HepG2 (cell line): ENCODE results near the gene DNAH8. TPM values are rescaled to one million over a fixed set of nuclear protein-coding genes. Genes with fewer than 3 reads are reported as not detected.
A peak's percentile ranks its signal among the peaks of the same experiment; 100 is the strongest.

ENCODE experiments used
- AGO1 ChIP-seq: fragments of 200-400 bp; formaldehyde crosslinking; IDR thresholded peaks from 2 replicates; pipeline ENCODE4 v1.6.1; 2017; ENCODE audit warnings: mild to moderate bottlenecking, low read depth, low read length, moderate library complexity; ENCODE audit not compliant: poor library complexity, severe bottlenecking
- BORCS8-MEF2B ChIP-seq: sonication (generic); formaldehyde crosslinking; IDR thresholded peaks from 2 replicates; pipeline ENCODE4 v1.8.0; 2022; ENCODE audit warnings: mild to moderate bottlenecking, missing genetic modification reagents
- BRCA1 ChIP-seq: sonication (generic); formaldehyde crosslinking; IDR thresholded peaks from 2 replicates; pipeline ENCODE4 v1.4.0; 2020; ENCODE audit warnings: missing genetic modification reagents
- CSRNP1 ChIP-seq: sonication (generic); formaldehyde crosslinking; IDR thresholded peaks from 2 replicates; pipeline ENCODE4 v1.8.1; 2023; ENCODE audit warnings: mild to moderate bottlenecking, missing genetic modification reagents
- CTCF ChIP-seq: sonication (generic); formaldehyde crosslinking; IDR thresholded peaks from 2 replicates; pipeline ENCODE4 v1.5.0; 2020; ENCODE audit warnings: mild to moderate bottlenecking, missing genetic modification reagents, moderate library complexity
- FOXJ3 ChIP-seq: sonication (generic); formaldehyde crosslinking; IDR thresholded peaks from 2 replicates; pipeline ENCODE4 v1.4.0; 2020; ENCODE audit warnings: missing genetic modification reagents, mild to moderate bottlenecking, borderline replicate concordance
- HNF4G ChIP-seq, 2 experiments: sonication (generic) in 1 of 2; formaldehyde crosslinking in 1 of 2; IDR thresholded peaks; 2 replicates each; pipeline versions ENCODE4 v1.4.0 to v1.6.1; 2011 to 2020; ENCODE audit warnings: borderline replicate concordance in 2 of 2, low read depth in 2 of 2, mild to moderate bottlenecking in 2 of 2, low read length in 1 of 2, missing genetic modification reagents in 1 of 2, moderate library complexity in 1 of 2
- HOXD1 ChIP-seq: sonication (generic); formaldehyde crosslinking; IDR thresholded peaks from 2 replicates; pipeline ENCODE4 v1.5.0; 2020; ENCODE audit warnings: missing genetic modification reagents
- NR2F1 ChIP-seq, 2 experiments: fragments of 450-650 bp in 1 of 2; formaldehyde crosslinking in 1 of 2; IDR thresholded peaks; 2 replicates each; pipeline versions ENCODE4 v1.5.0 to v1.6.1; 2016 to 2020; ENCODE audit warnings: mild to moderate bottlenecking in 1 of 2, missing compliant biosample characterization in 1 of 2, missing genetic modification reagents in 1 of 2, moderate library complexity in 1 of 2
- RORA ChIP-seq: sonication (generic); formaldehyde crosslinking; IDR thresholded peaks from 2 replicates; pipeline ENCODE4 v1.5.0; 2020; ENCODE audit warnings: mild to moderate bottlenecking, missing genetic modification reagents, moderate library complexity
- SIX4 ChIP-seq: sonication (generic); formaldehyde crosslinking; IDR thresholded peaks from 2 replicates; pipeline ENCODE4 v1.4.0; 2020; ENCODE audit warnings: missing genetic modification reagents
- TBL1XR1 ChIP-seq: fragments of 150-350 bp; IDR thresholded peaks from 2 replicates; pipeline ENCODE4 v1.6.1; 2014; ENCODE audit warnings: borderline replicate concordance, low read length; ENCODE audit not compliant: partially characterized antibody
- ZFP90 ChIP-seq: sonication (generic); formaldehyde crosslinking; IDR thresholded peaks from 2 replicates; pipeline ENCODE4 v1.8.0; 2022; ENCODE audit warnings: missing genetic modification reagents, mild to moderate bottlenecking, inconsistent platforms, borderline replicate concordance
- ZKSCAN8 ChIP-seq: IDR thresholded peaks from 2 replicates; pipeline ENCODE4 v1.6.1; 2016; ENCODE audit warnings: borderline replicate concordance, missing genetic modification reagents, missing compliant biosample characterization
- ZNF121 ChIP-seq: sonication (generic); formaldehyde crosslinking; IDR thresholded peaks from 2 replicates; pipeline ENCODE4 v1.5.0; 2020; ENCODE audit warnings: mild to moderate bottlenecking, missing genetic modification reagents
- ZNF143 ChIP-seq: sonication (generic); formaldehyde crosslinking; IDR thresholded peaks from 2 replicates; pipeline ENCODE4 v1.4.0; 2020; ENCODE audit warnings: missing genetic modification reagents
- ZNF274 ChIP-seq: sonication (generic); formaldehyde crosslinking; IDR thresholded peaks from 2 replicates; pipeline ENCODE4 v1.5.1; 2020; ENCODE audit warnings: mild to moderate bottlenecking, missing genetic modification reagents
- ZNF281 ChIP-seq: sonication (generic); formaldehyde crosslinking; IDR thresholded peaks from 2 replicates; pipeline ENCODE4 v1.4.0; 2020; ENCODE audit warnings: missing genetic modification reagents, borderline replicate concordance
- ZNF333 ChIP-seq: sonication (generic); formaldehyde crosslinking; IDR thresholded peaks from 2 replicates; pipeline ENCODE4 v1.4.0; 2020; ENCODE audit warnings: mild to moderate bottlenecking, missing genetic modification reagents, borderline replicate concordance
- ZNF432 ChIP-seq: sonication (generic); formaldehyde crosslinking; IDR thresholded peaks from 2 replicates; pipeline ENCODE4 v1.5.0; 2020; ENCODE audit warnings: missing genetic modification reagents, mild to moderate bottlenecking, borderline replicate concordance
- ZNF451 ChIP-seq: sonication (generic); formaldehyde crosslinking; IDR thresholded peaks from 2 replicates; pipeline ENCODE4 v1.5.0; 2020; ENCODE audit warnings: mild to moderate bottlenecking, missing genetic modification reagents
- ZNF546 ChIP-seq: sonication (generic); formaldehyde crosslinking; conservative IDR thresholded peaks from 2 replicates; pipeline ENCODE4 v1.8.1; 2023; ENCODE audit warnings: mild to moderate bottlenecking, missing genetic modification reagents
- polyA plus RNA-seq, 8 experiments: library from polyadenylated mRNA; depleted of rRNA in 3 of 8; stranded (reverse) in 7 of 8; unstranded in 1 of 8; fragments of >200 nt; fragmentation: Illumina TruSeq in 4 of 8; extraction: Trizol in 4 of 8; gene quantifications; 2 replicates each; pipeline versions ENCODE4 v1.2.1 to v1.2.3, GENCODE V29; 2011 to 2016; ENCODE audit warnings: low read depth in 4 of 8, missing spikeins in 1 of 8, mixed read lengths in 1 of 8; ENCODE audit not compliant: insufficient read depth in 1 of 8
- total RNA-seq, 5 experiments: library from RNA; depleted of rRNA; stranded (reverse); fragments of >200 nt; fragmentation: Illumina TruSeq; extraction: Trizol; gene quantifications; 2 replicates each; pipeline ENCODE4 v1.2.3, GENCODE V29; 2016; ENCODE audit warnings: low read depth in 1 of 5

Gene DNAH8
- total and polyA plus RNA-seq, 2 of the 13 experiments (the other 11 are each of a cell fraction or from before 2014, with no cell fraction given), result not detected

- TF ChIP-seq RORA (CRISPR knock-in tag) (no peak), AGO1 (no peak), HNF4G (IDR thresholded peaks at IDR 0.05; ENCODE audit: borderline replicate concordance, low read depth, low read length) (0 out of 2 replicates have a peak, but pooled peaks have one; percentile 7), HNF4G (CRISPR knock-in tag; IDR thresholded peaks at IDR 0.05; ENCODE audit: borderline replicate concordance, low read depth) (no peak), HOXD1 (CRISPR knock-in tag) (0 out of 2 replicates have a peak, but pooled peaks have one; percentile 18), ZNF281 (CRISPR knock-in tag) (peak; percentile 10; the same call in 1 of the 2 replicates), BRCA1 (CRISPR knock-in tag) (no peak), TBL1XR1 (peak; percentile 56), BORCS8-MEF2B (CRISPR knock-in tag) (peak; percentile 69), ZNF121 (CRISPR knock-in tag) (no peak), ZKSCAN8 (no peak), CTCF (peak; percentile 26; the same call in 1 of the 2 replicates), ZNF546 (CRISPR knock-in tag) (0 out of 2 replicates have a peak, but pooled peaks have one; percentile 69), ZNF451 (CRISPR knock-in tag) (peak; percentile 86; the same call in 1 of the 2 replicates), ZFP90 (CRISPR knock-in tag) (peak; percentile 57; the same call in 1 of the 2 replicates), ZNF143 (CRISPR knock-in tag) (peak; percentile 94), ZNF274 (CRISPR knock-in tag) (peak; percentile 82; the same call in 1 of the 2 replicates), CSRNP1 (CRISPR knock-in tag) (peak; percentile 88; the same call in 1 of the 2 replicates), ZNF333 (CRISPR knock-in tag) (peak; percentile 60; the same call in 1 of the 2 replicates), ZNF432 (CRISPR knock-in tag) (no peak), NR2F1 (CRISPR knock-in tag; IDR thresholded peaks at IDR 0.05) (no peak), SIX4 (peak; percentile 68), FOXJ3 (CRISPR knock-in tag) (peak; percentile 16; the same call in 1 of the 2 replicates)
Measured at GRCh38 chr6:38702558-38703397, 12.3 kb upstream of the DNAH8 start, which contains the start of gene GLO1 (continued).
